Aorta (tissue), 5 donors: ENCODE results near the gene CCL24. TPM values are rescaled to one million over a fixed set of nuclear protein-coding genes. Genes with fewer than 3 reads are reported as not detected.
A peak's percentile ranks its signal among the peaks of the same experiment; 100 is the strongest.
"Not testable (repeated sequence)": the region's sequence is repeated elsewhere in the genome, so short reads cannot be mapped to it uniquely, and the experiment has no call there.

ENCODE experiments used
- ATAC-seq: fragments of 200-7000 bp; cut with Tn5 transposase; one replicate; pipeline ENCODE4 v1.9.1; 2022; ENCODE audit warnings: moderate library complexity; ENCODE audit not compliant: low FRiP score
- DNase-seq, 2 donors: peaks; one replicate each; pipeline ENCODE4 v3.0.0-alpha.2; 2020
- H3K27ac ChIP-seq, 2 donors: one replicate each; pipeline ENCODE4 v1.5.1; 2013; ENCODE audit warnings: low read length in 2 of 2, mild to moderate bottlenecking in 2 of 2, moderate library complexity in 2 of 2, control low read depth in 1 of 2, inconsistent platforms in 1 of 2, low read depth in 1 of 2
- H3K27me3 ChIP-seq, 2 donors: one replicate each; pipeline ENCODE4 v1.6.1; 2013; ENCODE audit warnings: control low read depth in 1 of 2, low read length in 1 of 2, mild to moderate bottlenecking in 1 of 2, moderate library complexity in 1 of 2; ENCODE audit not compliant: insufficient read depth in 2 of 2, control insufficient read depth in 1 of 2
- H3K36me3 ChIP-seq, 2 donors: one replicate each; pipeline ENCODE4 v1.6.1; 2013; ENCODE audit warnings: control low read depth in 1 of 2, low read length in 1 of 2, mild to moderate bottlenecking in 1 of 2; ENCODE audit not compliant: insufficient read depth in 2 of 2, control insufficient read depth in 1 of 2
- H3K4me1 ChIP-seq, 2 donors: one replicate each; pipeline ENCODE4 v1.6.1; 2013; ENCODE audit warnings: low read length in 2 of 2, control low read depth in 1 of 2, mild to moderate bottlenecking in 1 of 2, moderate library complexity in 1 of 2; ENCODE audit not compliant: insufficient read depth in 2 of 2, control insufficient read depth in 1 of 2
- H3K4me3 ChIP-seq, 2 donors: one replicate each; pipeline ENCODE4 v1.5.1; 2013; ENCODE audit warnings: low read length in 2 of 2, control low read depth in 1 of 2, mild to moderate bottlenecking in 1 of 2
- H3K9me3 ChIP-seq: one replicate; pipeline ENCODE4 v1.6.1; 2013; ENCODE audit warnings: mild to moderate bottlenecking, low read length; ENCODE audit not compliant: control insufficient read depth
- WGBS, 2 donors: extraction: QIAGEN DNeasy Blood & Tissue Kit; methylation state at CpG; one replicate each; pipeline ENCODE4 v1.1.7; 2013; 5-methylcytosine and 5-hydroxymethylcytosine counted together
- intact Hi-C, 2 donors: fragments of 100-400 bp; cut with DNase I; formaldehyde crosslinking; loops; one replicate each; pipeline versions ENCODE4 v1.14.2 to v1.15.0; 2022
- polyA plus RNA-seq, 2 donors: library from polyadenylated mRNA; stranded (reverse); fragments of 200-250 nt; gene quantifications; one replicate each; pipeline ENCODE4 v1.2.3, GENCODE V29; 2013
- total RNA-seq, 2 donors: library from RNA; stranded (reverse); fragmentation: NEBNext Ultra II Directional; extraction: Animal tissue kit (Norgen Biotek cat#: 25700); gene quantifications; one replicate each; pipeline ENCODE4 v1.2.1, GENCODE V29; 2021
- donor health status: healthy with polysubstance abuse.
- donor health status: Bipolar disorder and iron deficiency.
- donor health status: DM: no; HTN: no; CAD: no.
- donor health status: DM: no; HTN: no; CAD: no.
- donor health status: DM: yes; HTN: yes; CAD: no.

CCL24 gene
- total and polyA plus RNA-seq, 4 donors: 1.00 to 3.3 (median 1.7) TPM

DNA sequence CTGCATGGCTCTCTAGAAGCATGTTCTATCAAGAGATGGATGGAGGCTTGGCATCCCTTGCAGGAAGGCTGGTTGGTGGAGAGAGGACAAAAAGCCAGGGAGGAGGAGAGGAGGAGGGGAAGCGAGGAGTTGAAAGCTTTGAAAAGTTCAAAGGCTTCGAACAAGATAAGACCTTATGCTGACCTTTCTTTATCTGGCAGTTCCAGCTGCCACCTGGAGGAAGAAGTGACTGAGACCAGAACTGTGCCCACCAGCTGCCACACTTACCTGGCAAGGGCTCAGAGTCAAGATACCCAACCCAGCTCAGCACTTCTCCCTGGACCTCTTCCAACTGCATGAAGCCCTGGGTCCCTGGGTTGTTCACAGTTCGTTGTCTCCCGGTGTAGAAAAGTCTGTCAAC, 14.8 kb downstream of the CCL24 start:
- Histone ChIP-seq H3K36me3 (no peaks in the 10 kb centered on the region), H3K27me3 (no peaks in the 10 kb centered on the region), H3K27ac (no peak overlapping the region), H3K4me3 (no peak overlapping the region), H3K9me3 (no peaks in the 10 kb centered on the region), H3K4me1 (no peaks in the 10 kb centered on the region)
- no peak for ATAC-seq
- intact Hi-C loops: no loop called here
- 76 to 86% methylated on average over 4 of the region's 4 CpGs for WGBS, 2 donors
- DNase-seq: no peak

DNA sequence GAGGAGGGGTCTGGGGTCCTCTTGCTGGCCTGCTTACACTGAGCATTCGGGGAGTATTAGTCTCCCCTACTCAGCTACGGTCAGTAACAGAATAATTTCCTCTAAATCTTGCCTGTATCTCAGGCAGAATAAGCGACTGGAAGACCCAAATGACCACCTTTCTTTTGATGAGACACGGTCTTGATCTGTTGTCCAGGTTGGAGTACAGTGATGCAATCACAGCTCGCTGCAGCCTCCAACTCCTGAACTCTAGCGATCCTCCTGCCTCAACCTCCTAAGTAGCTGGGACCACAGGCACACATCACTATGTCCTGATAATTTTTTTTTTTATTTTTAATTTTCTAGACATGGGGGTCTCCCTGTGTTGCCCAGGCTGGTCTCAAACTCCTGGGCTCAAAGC, 17.2 kb downstream of the CCL24 start:
- H3K27me3 ChIP-seq: no peaks in the 10 kb centered on the region
- no peaks in the 10 kb centered on the region for H3K36me3 ChIP-seq
- no peak overlapping the region for H3K27ac ChIP-seq
- DNase-seq (no peak), ATAC-seq (no peak)
- no peaks in the 10 kb centered on the region for H3K9me3 ChIP-seq
- H3K4me3 ChIP-seq: no peak overlapping the region
- intact Hi-C loops: no loop called here
- H3K4me1 ChIP-seq: no peaks in the 10 kb centered on the region
- 88 to 91% methylated on average over 6 of the region's 6 CpGs for WGBS, 2 donors

DNA sequence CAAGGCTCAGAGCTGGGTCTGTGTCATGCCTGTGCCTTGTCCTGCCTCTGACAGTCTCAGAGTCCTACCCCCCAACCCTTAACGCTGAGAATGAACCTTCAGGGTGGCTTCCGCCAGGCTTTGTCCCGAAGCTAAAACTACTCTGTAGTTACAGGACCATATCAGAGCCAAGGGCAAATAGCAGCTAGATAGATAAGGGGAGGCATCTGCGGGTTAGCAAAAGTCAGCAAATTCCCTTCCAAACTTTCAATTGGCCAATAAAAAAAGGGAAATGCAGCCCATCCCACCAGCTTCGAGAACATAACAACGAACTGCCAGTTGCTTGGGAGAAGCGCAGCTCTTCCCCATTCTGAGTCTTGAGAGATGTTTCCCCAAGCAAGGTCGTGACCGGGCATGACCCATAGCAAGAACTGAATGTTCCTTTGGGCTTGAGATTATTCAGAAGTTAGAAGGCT, 17.7 kb downstream of the CCL24 start:
- intact Hi-C loops: no loop called here
- Histone ChIP-seq H3K27me3 (no peaks in the 10 kb centered on the region), H3K4me1 (no peaks in the 10 kb centered on the region), H3K9me3 (no peaks in the 10 kb centered on the region), H3K36me3 (no peaks in the 10 kb centered on the region), H3K27ac (no peak overlapping the region), H3K4me3 (no peak overlapping the region)
- peak; percentile 82 for ATAC-seq
- 22 to 24% methylated on average over 9 of the region's 9 CpGs for whole genome bisulfite sequencing, 2 donors
- DNase-seq: peak in 1 of 2 donors; percentile 78

DNA sequence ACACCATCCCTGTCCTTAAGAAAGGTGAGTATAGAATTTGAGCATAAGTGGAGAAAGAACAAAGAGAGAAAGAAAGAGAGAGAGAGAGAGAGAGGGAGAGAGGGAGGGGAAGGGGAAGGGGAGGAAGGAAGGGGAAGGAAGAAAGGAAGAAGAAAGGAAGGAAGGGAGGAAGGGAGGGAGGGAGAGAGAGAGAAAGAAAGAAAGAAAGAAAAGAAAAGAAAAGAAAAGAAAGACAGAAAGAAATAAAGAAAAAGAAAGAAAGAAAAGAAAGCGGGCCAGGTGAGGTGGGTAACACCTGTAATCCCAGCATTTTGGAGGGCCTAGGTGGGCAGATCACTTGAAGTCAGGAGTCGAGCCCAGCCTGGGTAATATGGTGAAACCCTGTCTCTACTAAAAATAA, 19.9 kb downstream of the CCL24 start:
- intact Hi-C loops: no loop called here
- H3K4me1 ChIP-seq: no peaks in the 10 kb centered on the region
- ATAC-seq (no peak), DNase-seq (no peak)
- no peak overlapping the region for H3K27ac ChIP-seq
- H3K4me3 ChIP-seq: no peak overlapping the region
- no peaks in the 10 kb centered on the region for H3K27me3 ChIP-seq
- H3K9me3 ChIP-seq: no peaks in the 10 kb centered on the region
- WGBS, 2 donors: 92 to 95% methylated on average over 2 of the region's 2 CpGs
- H3K36me3 ChIP-seq: no peaks in the 10 kb centered on the region

DNA sequence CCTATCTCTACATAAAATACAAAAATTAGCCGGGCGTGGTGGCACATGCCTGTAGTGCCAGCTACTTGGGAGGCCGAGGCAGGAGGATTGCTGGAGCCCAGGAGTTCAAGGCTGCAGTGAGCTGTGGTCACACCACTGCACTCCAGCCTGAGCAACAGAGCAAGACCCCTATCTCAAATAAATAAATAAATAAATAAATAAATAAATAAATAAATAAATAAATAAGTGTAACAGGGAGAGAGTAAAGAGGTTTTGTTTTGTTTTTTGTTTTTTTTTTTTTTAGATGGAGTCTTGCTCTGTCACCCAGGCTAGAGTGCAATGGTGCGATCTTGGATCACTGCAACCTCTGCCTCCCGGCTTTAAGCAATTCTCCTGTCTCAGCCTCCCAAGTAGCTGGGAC, 21.0 kb downstream of the CCL24 start:
- H3K27ac ChIP-seq, intact Hi-C loops, ATAC-seq, H3K4me1 ChIP-seq, DNase-seq, H3K4me3 ChIP-seq, H3K9me3 ChIP-seq, H3K36me3 ChIP-seq, H3K27me3 ChIP-seq: not testable (repeated sequence)
- 99% methylated on average over 5 of the region's 5 CpGs for WGBS, 2 donors

DNA sequence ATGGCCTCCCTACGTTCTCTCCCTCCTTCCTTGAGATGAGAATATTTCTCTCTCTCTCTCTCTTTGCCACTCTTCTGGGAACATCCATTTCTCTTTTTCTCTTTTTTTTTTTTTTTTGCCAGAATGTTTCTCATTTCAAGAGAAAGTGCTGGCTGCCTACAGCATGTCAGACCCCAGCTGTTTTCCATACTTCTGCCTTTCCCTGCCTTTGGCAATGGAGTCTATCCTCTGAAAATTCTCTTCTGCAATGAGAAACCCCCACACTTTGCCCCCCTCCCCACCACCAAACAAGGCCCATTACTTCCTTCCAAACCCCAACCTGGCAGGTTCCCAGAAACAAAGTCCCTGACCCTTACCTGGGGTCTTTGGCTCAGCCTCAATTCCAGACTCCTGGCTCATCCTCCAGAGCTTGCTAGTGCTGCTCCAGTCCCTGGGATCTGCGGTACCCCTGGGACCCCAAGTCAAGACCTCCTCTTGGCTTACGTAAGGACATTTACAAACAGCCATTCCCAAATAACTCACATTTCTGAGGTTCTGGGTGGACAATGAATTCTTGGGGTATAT, 24.2 kb downstream of the CCL24 start:
- Histone ChIP-seq H3K9me3 (no peaks in the 10 kb centered on the region), H3K27me3 (no peaks in the 10 kb centered on the region), H3K36me3 (no peaks in the 10 kb centered on the region), H3K27ac (no peak overlapping the region), H3K4me1 (no peaks in the 10 kb centered on the region), H3K4me3 (no peak overlapping the region)
- DNase-seq (no peak), ATAC-seq (no peak)
- intact Hi-C loops: no loop called here
- 82% methylated on average over 3 of the region's 3 CpGs for WGBS, 2 donors

DNA sequence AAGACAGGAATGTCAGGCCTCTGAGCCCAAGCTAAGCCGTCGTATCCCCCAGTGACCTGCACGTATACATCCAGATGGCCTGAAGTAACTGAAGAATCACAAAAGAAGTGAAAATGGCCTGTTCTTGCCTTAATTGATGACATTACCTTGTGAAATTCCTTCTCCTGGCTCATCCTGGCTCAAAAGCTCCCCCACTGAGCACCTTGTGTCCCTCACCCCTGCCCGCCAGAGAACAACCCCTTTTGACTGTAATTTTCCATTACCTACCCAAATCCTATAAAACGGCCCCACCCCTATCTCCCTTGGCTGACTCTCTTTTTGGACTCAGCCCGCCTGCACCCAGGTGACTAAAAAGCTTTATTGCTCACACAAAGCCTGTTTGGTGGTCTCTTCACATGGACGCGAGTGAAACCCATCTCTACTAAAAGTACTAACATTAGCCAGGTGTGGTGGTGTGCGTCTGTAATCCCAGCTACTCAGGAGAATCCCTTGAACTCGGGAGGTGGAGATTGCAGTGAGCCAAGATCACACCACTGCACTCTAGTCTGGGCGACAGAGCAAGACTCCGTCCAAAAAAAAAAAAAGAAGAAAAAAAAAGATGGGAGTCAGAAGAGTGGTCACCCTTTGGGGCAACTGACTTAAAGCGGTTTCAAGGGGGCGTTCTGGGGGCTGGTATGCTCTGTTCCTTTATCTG, 25.3 kb downstream of the CCL24 start:
- H3K36me3 ChIP-seq, DNase-seq, H3K9me3 ChIP-seq, H3K27ac ChIP-seq, H3K27me3 ChIP-seq, H3K4me3 ChIP-seq, ATAC-seq, intact Hi-C loops, H3K4me1 ChIP-seq: not testable (repeated sequence)
- 53 to 65% methylated on average over 14 of the region's 14 CpGs for WGBS, 2 donors

DNA sequence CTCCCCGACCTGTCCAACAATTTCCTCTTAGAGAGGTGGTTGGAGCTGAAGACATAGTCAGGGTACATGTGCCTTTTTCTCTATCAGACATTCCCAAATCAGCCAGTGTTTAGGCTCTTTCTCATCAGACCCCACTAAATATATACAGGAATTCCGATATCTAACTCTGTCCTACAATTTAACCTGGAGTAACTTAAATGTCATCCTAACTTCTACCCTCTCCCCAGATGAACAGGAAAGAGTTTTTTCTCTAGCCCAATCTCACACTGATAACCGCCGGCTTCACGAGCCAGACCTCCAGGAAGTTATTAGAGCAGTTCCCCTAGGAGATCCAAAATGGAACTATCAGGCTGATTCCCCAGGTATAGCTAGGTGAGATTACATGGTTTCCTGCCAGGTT, 30.5 kb downstream of the CCL24 start:
- DNase-seq, H3K9me3 ChIP-seq, H3K27ac ChIP-seq, H3K4me3 ChIP-seq, H3K4me1 ChIP-seq, intact Hi-C loops, H3K36me3 ChIP-seq, H3K27me3 ChIP-seq, ATAC-seq: not testable (repeated sequence)
- WGBS, 2 donors: 83 to 84% methylated on average over 5 of the region's 5 CpGs

DNA sequence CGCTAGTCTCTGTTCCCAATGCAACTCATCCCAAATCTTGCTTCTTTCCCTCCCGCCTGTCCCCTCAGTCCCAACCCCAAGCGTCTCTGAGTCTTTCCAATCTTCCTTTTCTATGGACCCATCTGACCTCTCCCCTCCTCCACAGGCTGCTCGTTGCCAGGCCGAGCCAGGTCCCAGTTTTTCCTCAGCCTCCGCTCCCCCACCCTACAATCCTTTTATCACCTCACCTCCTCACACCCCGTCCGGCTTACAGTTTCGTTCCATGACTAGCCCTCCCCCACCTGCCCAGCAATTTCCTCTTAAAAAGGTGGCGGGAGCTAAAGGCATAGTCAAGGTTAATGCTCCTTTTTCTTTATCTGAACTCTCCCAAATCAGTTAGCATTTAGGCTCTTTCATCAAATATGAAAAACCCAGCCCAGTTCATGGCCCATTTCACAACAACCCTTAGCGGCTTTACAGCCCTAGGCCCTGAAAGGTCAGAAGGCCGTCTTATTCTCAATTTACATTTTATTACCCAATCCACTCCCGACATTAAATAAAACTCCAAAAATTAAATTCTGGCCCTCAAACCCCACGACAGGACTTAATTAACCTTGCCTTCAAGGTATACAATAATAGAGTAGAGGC, 32.8 kb downstream of the CCL24 start:
- ATAC-seq, DNase-seq, H3K9me3 ChIP-seq, H3K4me3 ChIP-seq, H3K27ac ChIP-seq, H3K36me3 ChIP-seq, intact Hi-C loops, H3K4me1 ChIP-seq, H3K27me3 ChIP-seq: not testable (repeated sequence)
- 68 to 74% methylated on average over 14 of the region's 14 CpGs for WGBS, 2 donors
